SW480 (cell line): ENCODE measurements around the gene OR2AE1.
"Not testable (repeated sequence)": the region's sequence is repeated elsewhere in the genome, so short reads cannot be mapped to it uniquely, and the experiment has no call there.

Experiments used
- DNase-seq: peaks from one replicate; pipeline ENCODE4 v3.0.0-alpha.2; 2016; ENCODE audit warnings: low spot score

Gene OR2AE1

GRCh38 chr7:99876933-99877332 lies at the start of gene OR2AE1:
Gene OR2AE1 (minus strand): TSS chr7:99877033. CDS start chr7:99877033, 0 bp downstream.
- no peak for DNase-seq

- no peak for DNase-seq
Measured at GRCh38 chr7:99926321-99926720, 49.5 kb upstream of the OR2AE1 start.

- no peak for DNase-seq
Measured at GRCh38 chr7:99923200-99923599, 46.4 kb upstream of the OR2AE1 start.

- no peak for DNase-seq
Measured at GRCh38 chr7:99920149-99920548, 43.3 kb upstream of the OR2AE1 start.

- no peak for DNase-seq
Measured at GRCh38 chr7:99919814-99920112, 42.9 kb upstream of the OR2AE1 start.

GRCh38 chr7:99918959-99919813 lies 42.4 kb upstream of the OR2AE1 start, which contains the start of gene TRIM4:
Gene TRIM4 (minus strand): TSS chr7:99919530. CDS start chr7:99919401, 129 bp downstream.
- DNase-seq = peak; percentile 97

GRCh38 chr7:99910976-99911375 lies 34.1 kb upstream of the OR2AE1 start:
- no peak for DNase-seq

GRCh38 chr7:99901581-99901980 lies 24.7 kb upstream of the OR2AE1 start:
- no peak for DNase-seq

- DNase-seq = no peak
Measured at GRCh38 chr7:99899830-99900519, 23.1 kb upstream of the OR2AE1 start.

GRCh38 chr7:99898836-99899235 lies 22.0 kb upstream of the OR2AE1 start:
- DNase-seq = no peak

- no peak for DNase-seq
Measured at GRCh38 chr7:99898023-99898357, 21.2 kb upstream of the OR2AE1 start.

GRCh38 chr7:99897322-99898022 lies 20.6 kb upstream of the OR2AE1 start:
- DNase-seq = no peak

- no peak for DNase-seq
Measured at GRCh38 chr7:99894738-99895137, 17.9 kb upstream of the OR2AE1 start.

GRCh38 chr7:99893280-99893679 lies 16.4 kb upstream of the OR2AE1 start:
- DNase-seq = no peak

- DNase-seq = not testable (repeated sequence)
Measured at GRCh38 chr7:99890348-99890747, 13.5 kb upstream of the OR2AE1 start.

- not testable (repeated sequence) for DNase-seq
Measured at GRCh38 chr7:99888366-99888765, 11.5 kb upstream of the OR2AE1 start.

- no peak for DNase-seq
Measured at GRCh38 chr7:99881370-99881769, 4.5 kb upstream of the OR2AE1 start.

- DNase-seq = peak; percentile 23
Measured at GRCh38 chr7:99876491-99876890, 342 bp downstream of the OR2AE1 start.

- no peak for DNase-seq
Measured at GRCh38 chr7:99868246-99868645, 8.6 kb downstream of the OR2AE1 start.

- DNase-seq = not testable (repeated sequence)
Measured at GRCh38 chr7:99867477-99867876, 9.4 kb downstream of the OR2AE1 start.

- no peak for DNase-seq
Measured at GRCh38 chr7:99863847-99864440, 12.9 kb downstream of the OR2AE1 start.
